ENCODE measurements around the gene ZNF212. TPM values are rescaled to one million over a fixed set of nuclear protein-coding genes. Genes with fewer than 3 reads are reported as not detected.

ZNF212 gene
- total and polyA plus RNA-seq, 9 of the 15 experiments (the other 6 are each of a cell fraction or from before 2014, with no cell fraction given): 1.8 to 21.4 (median 7.2) TPM

DNA sequence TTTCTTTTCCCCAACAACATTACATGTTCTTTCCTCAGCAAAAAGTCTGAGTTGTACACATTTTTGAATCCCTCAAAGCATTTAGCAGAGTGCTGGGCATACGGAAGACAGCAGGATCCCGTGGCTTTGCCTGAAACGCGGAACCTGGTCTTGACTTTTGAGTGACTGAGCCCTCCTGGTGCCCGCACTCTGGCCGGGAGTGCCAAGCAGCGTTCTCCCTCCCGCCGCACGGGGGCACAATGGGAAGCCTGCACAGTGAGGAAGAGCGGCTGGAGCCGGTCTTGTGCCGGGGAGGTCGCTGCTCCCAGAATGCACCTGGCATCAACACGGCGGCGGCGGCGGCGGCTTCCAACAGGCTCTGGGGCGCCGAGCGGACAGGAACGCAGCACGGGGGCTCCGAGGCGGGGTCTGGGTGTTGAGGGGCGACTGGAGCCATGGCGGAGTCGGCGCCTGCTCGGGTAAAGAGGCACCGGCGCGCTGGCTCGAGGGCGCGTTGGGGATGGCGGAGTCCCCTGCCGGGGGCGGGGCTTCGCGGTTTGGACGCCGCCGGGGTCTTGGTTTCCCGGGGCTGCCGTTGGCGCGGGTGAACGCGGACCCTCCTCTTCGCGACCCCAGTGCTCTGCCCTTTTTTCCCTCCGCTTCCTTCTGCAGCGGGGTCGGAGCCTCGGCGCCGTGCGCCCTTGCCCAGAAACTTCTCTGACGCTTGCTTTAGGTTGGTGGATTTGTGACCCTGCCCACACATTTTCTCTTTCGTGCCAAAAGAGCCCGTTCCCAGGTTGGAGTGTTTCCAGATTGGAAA, at the start of gene ZNF212 (continued):
- TF ChIP-seq ZBTB9 (CRISPR knock-in tag; IDR thresholded peaks at IDR 0.05) (peak; percentile 66), HMG20B (CRISPR knock-in tag; IDR thresholded peaks at IDR 0.05) (no peak), FOXP4 (CRISPR knock-in tag; IDR thresholded peaks at IDR 0.05; ENCODE audit: borderline replicate concordance) (no peak), FOXM1 (IDR thresholded peaks at IDR 0.05; ENCODE audit: low read depth) (peak; percentile 45; the same call in 1 of the 2 replicates), FOXM1 (CRISPR knock-in tag; IDR thresholded peaks at IDR 0.05; ENCODE audit: low read depth) (peak; percentile 90), CCNT2 (IDR thresholded peaks at IDR 0.05; ENCODE audit: borderline replicate concordance, extremely low read depth, insufficient read length, low read depth, low read length) (peak; percentile 85), DNMT1 (IDR thresholded peaks at IDR 0.05) (no peak), GTF2E2 (tag; IDR thresholded peaks at IDR 0.05) (peak; percentile 68; the same call in 1 of the 2 replicates), MNT (conservative IDR thresholded peaks at IDR 0.05) (peak; percentile 92 to 95), NR1H2 (CRISPR knock-in tag; IDR thresholded peaks at IDR 0.05) (no peak; the same call in 1 of the 2 replicates), ZNF592 (IDR thresholded peaks at IDR 0.05) (peak; percentile 59; the same call in 1 of the 2 replicates)
- TF ChIP-seq, protein P1, sequence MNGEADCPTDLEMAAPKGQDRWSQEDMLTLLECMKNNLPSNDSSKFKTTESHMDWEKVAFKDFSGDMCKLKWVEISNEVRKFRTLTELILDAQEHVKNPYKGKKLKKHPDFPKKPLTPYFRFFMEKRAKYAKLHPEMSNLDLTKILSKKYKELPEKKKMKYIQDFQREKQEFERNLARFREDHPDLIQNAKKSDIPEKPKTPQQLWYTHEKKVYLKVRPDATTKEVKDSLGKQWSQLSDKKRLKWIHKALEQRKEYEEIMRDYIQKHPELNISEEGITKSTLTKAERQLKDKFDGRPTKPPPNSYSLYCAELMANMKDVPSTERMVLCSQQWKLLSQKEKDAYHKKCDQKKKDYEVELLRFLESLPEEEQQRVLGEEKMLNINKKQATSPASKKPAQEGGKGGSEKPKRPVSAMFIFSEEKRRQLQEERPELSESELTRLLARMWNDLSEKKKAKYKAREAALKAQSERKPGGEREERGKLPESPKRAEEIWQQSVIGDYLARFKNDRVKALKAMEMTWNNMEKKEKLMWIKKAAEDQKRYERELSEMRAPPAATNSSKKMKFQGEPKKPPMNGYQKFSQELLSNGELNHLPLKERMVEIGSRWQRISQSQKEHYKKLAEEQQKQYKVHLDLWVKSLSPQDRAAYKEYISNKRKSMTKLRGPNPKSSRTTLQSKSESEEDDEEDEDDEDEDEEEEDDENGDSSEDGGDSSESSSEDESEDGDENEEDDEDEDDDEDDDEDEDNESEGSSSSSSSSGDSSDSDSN (IDR thresholded peaks at IDR 0.05; ENCODE audit: borderline replicate concordance in 1 of 2, low read depth in 2 of 2, low read length in 2 of 2): peak in 1 of 2 experiments; percentile 63; a peak in 1 of 4 replicates

Data from K562 (cell line).